HFFc6 (cell line): ENCODE results near the gene MLF2. TPM values are rescaled to one million over a fixed set of nuclear protein-coding genes. Genes with fewer than 3 reads are reported as not detected.

ENCODE experiments used
- DNase-seq: peaks from one replicate; pipeline ENCODE4 v3.0.0-alpha.2; 2018
- H3K27ac Mint-ChIP-seq: 2 replicates; pipeline ENCODE4 v1.8.0; 2020; ENCODE audit warnings: mild to moderate bottlenecking, mixed read lengths
- H3K27me3 Mint-ChIP-seq: 2 replicates; pipeline ENCODE4 v1.8.0; 2021; ENCODE audit warnings: mild to moderate bottlenecking, moderate library complexity, mixed read lengths; ENCODE audit not compliant: insufficient read depth
- H3K36me3 Mint-ChIP-seq: 2 replicates; pipeline ENCODE4 v1.8.0; 2021; ENCODE audit warnings: low read depth, mixed read lengths
- H3K4me1 Mint-ChIP-seq: 2 replicates; pipeline ENCODE4 v1.8.0; 2020; ENCODE audit warnings: low read depth, mixed read lengths
- H3K4me3 Mint-ChIP-seq: 2 replicates; pipeline ENCODE4 v1.8.0; 2020; ENCODE audit warnings: mild to moderate bottlenecking, moderate library complexity, mixed read lengths
- H3K9me3 Mint-ChIP-seq: 2 replicates; pipeline ENCODE4 v1.8.0; 2020; ENCODE audit warnings: mild to moderate bottlenecking, mixed read lengths
- CTCF ChIP-seq: fragments of 200-600 bp; sonication (generic); IDR thresholded peaks from 2 replicates; pipeline ENCODE4 v1.5.0; 2021; ENCODE audit warnings: antibody characterized with exemption, mild to moderate bottlenecking
- total RNA-seq, 6 experiments: library from RNA; stranded (reverse); fragmentation: NEBNext Ultra II Directional; extraction: Animal tissue kit (Norgen Biotek cat#: 25700); gene quantifications; 2 replicates in 1 of 6; 3 replicates in 5 of 6; pipeline ENCODE4 v1.2.3, GENCODE V29; 2021

The MLF2 gene
- total RNA-seq, 6 experiments from 2014 or later = 273 to 329 (median 298) TPM

GRCh38 chr12:6699259-6699988 lies 53.5 kb downstream of the MLF2 start:
- TF ChIP-seq CTCF = no peak
- Mint-ChIP-seq H3K9me3 (no peaks in the 10 kb centered on the region), H3K4me1 (peaks cover 33% of the 10 kb centered on the region), H3K27me3 (peaks cover 31% of the 10 kb centered on the region), H3K4me3 (peak overlapping the region; percentile 82), H3K36me3 (no peaks in the 10 kb centered on the region), H3K27ac (peak overlapping the region; percentile 19)
- no peak for DNase-seq

GRCh38 chr12:6698352-6699046 lies 54.4 kb downstream of the MLF2 start:
- Mint-ChIP-seq H3K36me3 (no peaks in the 10 kb centered on the region), H3K4me1 (peaks cover 30% of the 10 kb centered on the region), H3K9me3 (no peaks in the 10 kb centered on the region), H3K4me3 (no peak overlapping the region), H3K27me3 (peaks cover 27% of the 10 kb centered on the region), H3K27ac (peak overlapping the region; percentile 40; the same call in 1 of the 2 replicates)
- TF ChIP-seq CTCF = no peak
- no peak for DNase-seq

Other genes starting within 250 kb of the MLF2 start
- gene GAPDH, start 218.6 kb downstream of the MLF2 start, total RNA-seq = 1,000 to 10,000 TPM; 6,263 to 7,539 (median 6,900) TPM
- gene IFFO1, start 197.1 kb downstream of the MLF2 start, total RNA-seq = 10 to 100 TPM; 25.9 to 35.6 (median 29.2) TPM
- 10 to 100 TPM; 39.5 to 60.5 (median 42.6) TPM for gene NOP2, start 184.8 kb downstream of the MLF2 start, total RNA-seq
- 100 to 1,000 TPM; 167 to 193 (median 183) TPM for gene CHD4, start 145.8 kb downstream of the MLF2 start, total RNA-seq
- gene LPAR5, start 117.2 kb downstream of the MLF2 start, total RNA-seq = not detected
- not detected for gene ACRBP, start 105.7 kb downstream of the MLF2 start, total RNA-seq
- gene ING4, start 90.0 kb downstream of the MLF2 start, total RNA-seq = 10 to 100 TPM; 19.7 to 26.8 (median 21.7) TPM
- 10 to 100 TPM; 32.8 to 43.9 (median 41.1) TPM for gene ZNF384, start 63.8 kb downstream of the MLF2 start, total RNA-seq
- gene PIANP, start 52.3 kb downstream of the MLF2 start, total RNA-seq = 1 to 10 TPM; 2.6 to 4.6 (median 3.8) TPM
- 100 to 1,000 TPM; 103 to 122 (median 108) TPM for gene COPS7A, start 29.1 kb downstream of the MLF2 start, total RNA-seq
- 100 to 1,000 TPM; 423 to 607 (median 561) TPM for gene PTMS, start 13.2 kb upstream of the MLF2 start, total RNA-seq
- under 1 TPM; 0.15 to 0.64 (median 0.50) TPM for gene LAG3, start 19.4 kb upstream of the MLF2 start, total RNA-seq
- gene CD4, start 36.4 kb upstream of the MLF2 start, total RNA-seq = under 1 TPM in 3 of 6 experiments, not detected in 3; 0.11 to 0.25 (median 0.11) TPM
- gene GPR162, start 68.7 kb upstream of the MLF2 start, total RNA-seq = 1 to 10 TPM in 5 of 6 experiments, under 1 TPM in 1; 0.78 to 3.1 (median 2.6) TPM
- gene P3H3, start 75.3 kb upstream of the MLF2 start, total RNA-seq = 100 to 1,000 TPM in 4 of 6 experiments, 10 to 100 TPM in 2; 94.0 to 109 (median 103) TPM
- 1 to 10 TPM; 4.3 to 7.2 (median 6.3) TPM for gene GNB3, start 87.8 kb upstream of the MLF2 start, total RNA-seq
- 10 to 100 TPM; 24.0 to 62.5 (median 56.3) TPM for gene CDCA3, start 98.1 kb upstream of the MLF2 start, total RNA-seq
- 100 to 1,000 TPM; 149 to 211 (median 182) TPM for gene USP5, start 99.0 kb upstream of the MLF2 start, total RNA-seq
- gene TPI1, start 114.4 kb upstream of the MLF2 start, total RNA-seq = 100 to 1,000 TPM; 853 to 931 (median 870) TPM
- gene SPSB2, start 120.2 kb upstream of the MLF2 start, total RNA-seq = 10 to 100 TPM; 12.1 to 13.9 (median 13.0) TPM
- gene LRRC23, start 151.7 kb upstream of the MLF2 start, total RNA-seq = 1 to 10 TPM; 5.5 to 7.9 (median 6.6) TPM
- 10 to 100 TPM; 18.9 to 26.9 (median 24.7) TPM for gene ENO2, start 161.4 kb upstream of the MLF2 start, total RNA-seq
- 100 to 1,000 TPM in 4 of 6 experiments, 10 to 100 TPM in 2; 96.8 to 120 (median 107) TPM for gene ATN1, start 174.8 kb upstream of the MLF2 start, total RNA-seq
- gene RNU7-1, start 190.7 kb upstream of the MLF2 start, total RNA-seq = not detected
- gene C12orf57, start 190.9 kb upstream of the MLF2 start, total RNA-seq = 100 to 1,000 TPM; 115 to 131 (median 123) TPM
- not detected for gene PTPN6, start 198.2 kb upstream of the MLF2 start, total RNA-seq
- 100 to 1,000 TPM; 160 to 198 (median 182) TPM for gene PHB2, start 217.5 kb upstream of the MLF2 start, total RNA-seq
- gene EMG1, start 217.8 kb upstream of the MLF2 start, total RNA-seq = 10 to 100 TPM; 64.9 to 83.7 (median 75.6) TPM